Uterus (tissue), 2 donors: ENCODE data around the gene MYPN.

Source experiments
- CTCF ChIP-seq, 4 experiments: fragments of 200-600 bp in 2 of 4; fragments of 450-650 bp in 2 of 4; sonication (generic) in 2 of 4; IDR thresholded peaks; one replicate each; pipeline ENCODE4 v1.5.1; 2016 to 2019; ENCODE audit warnings: antibody characterized with exemption in 4 of 4, mild to moderate bottlenecking in 2 of 4, moderate library complexity in 1 of 4
- POLR2A ChIP-seq, 2 donors: fragments of 450-650 bp; IDR thresholded peaks; one replicate each; pipeline ENCODE4 v1.6.1; 2016; ENCODE audit warnings: antibody characterized with exemption in 2 of 2, mild to moderate bottlenecking in 1 of 2, moderate library complexity in 1 of 2

DNA sequence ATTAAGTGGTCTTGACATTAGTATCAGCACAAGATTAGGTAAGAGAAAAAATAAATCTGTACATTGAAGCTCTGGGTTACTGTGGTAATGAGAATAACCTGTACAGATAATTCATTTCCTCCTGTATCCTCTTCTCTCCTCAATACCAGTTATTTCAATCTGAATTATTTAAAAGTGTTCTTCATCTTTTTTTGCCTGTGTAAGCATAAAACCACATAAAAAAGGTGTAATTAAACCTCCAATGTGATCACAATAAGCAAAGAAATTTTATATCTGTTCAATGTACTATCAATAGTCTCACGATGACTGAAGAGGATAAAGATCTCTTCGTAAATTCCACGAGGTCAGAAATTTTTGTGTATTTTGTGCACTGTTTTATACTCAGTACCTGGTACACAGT, 1.2 kb upstream of the MYPN start:
- TF ChIP-seq POLR2A (IDR thresholded peaks at IDR 0.05) = no peak
- TF ChIP-seq CTCF (IDR thresholded peaks at IDR 0.05) = no peak
